Effector memory CD8-positive, alpha-beta T cell (primary cell): ENCODE data around the gene PCDHA4.

Source experiments
- ATAC-seq: fragments of 150-1000 bp; cut with Tn5 transposase; replicated peaks from 2 replicates; pipeline ENCODE4 v1.10.0; 2021; ENCODE audit warnings: mild to moderate bottlenecking, moderate library complexity
- DNase-seq, 3 experiments: peaks; one replicate each; pipeline ENCODE4 v3.0.0; 2021
- H3K27ac Mint-ChIP-seq, 2 donors: one replicate each; pipeline ENCODE4 v1.8.0; 2022; ENCODE audit warnings: mild to moderate bottlenecking in 2 of 2, mixed read lengths in 2 of 2, moderate library complexity in 2 of 2
- H3K27me3 Mint-ChIP-seq, 2 donors: one replicate each; pipeline ENCODE4 v1.8.0; 2022; ENCODE audit warnings: mixed read lengths in 2 of 2
- H3K36me3 Mint-ChIP-seq: one replicate; pipeline ENCODE4 v1.8.0; 2022; ENCODE audit warnings: mild to moderate bottlenecking, moderate library complexity, mixed read lengths; ENCODE audit not compliant: insufficient read depth
- H3K4me1 Mint-ChIP-seq, 2 donors: one replicate each; pipeline ENCODE4 v1.8.0; 2022; ENCODE audit warnings: low read depth in 2 of 2, mixed read lengths in 2 of 2
- H3K4me3 Mint-ChIP-seq, 2 donors: one replicate each; pipeline ENCODE4 v1.8.0; 2022; ENCODE audit warnings: mild to moderate bottlenecking in 2 of 2, mixed read lengths in 2 of 2, moderate library complexity in 2 of 2
- H3K9me3 Mint-ChIP-seq, 2 donors: one replicate each; pipeline ENCODE4 v1.8.0; 2022; ENCODE audit warnings: mixed read lengths in 2 of 2

The PCDHA4 gene

DNA sequence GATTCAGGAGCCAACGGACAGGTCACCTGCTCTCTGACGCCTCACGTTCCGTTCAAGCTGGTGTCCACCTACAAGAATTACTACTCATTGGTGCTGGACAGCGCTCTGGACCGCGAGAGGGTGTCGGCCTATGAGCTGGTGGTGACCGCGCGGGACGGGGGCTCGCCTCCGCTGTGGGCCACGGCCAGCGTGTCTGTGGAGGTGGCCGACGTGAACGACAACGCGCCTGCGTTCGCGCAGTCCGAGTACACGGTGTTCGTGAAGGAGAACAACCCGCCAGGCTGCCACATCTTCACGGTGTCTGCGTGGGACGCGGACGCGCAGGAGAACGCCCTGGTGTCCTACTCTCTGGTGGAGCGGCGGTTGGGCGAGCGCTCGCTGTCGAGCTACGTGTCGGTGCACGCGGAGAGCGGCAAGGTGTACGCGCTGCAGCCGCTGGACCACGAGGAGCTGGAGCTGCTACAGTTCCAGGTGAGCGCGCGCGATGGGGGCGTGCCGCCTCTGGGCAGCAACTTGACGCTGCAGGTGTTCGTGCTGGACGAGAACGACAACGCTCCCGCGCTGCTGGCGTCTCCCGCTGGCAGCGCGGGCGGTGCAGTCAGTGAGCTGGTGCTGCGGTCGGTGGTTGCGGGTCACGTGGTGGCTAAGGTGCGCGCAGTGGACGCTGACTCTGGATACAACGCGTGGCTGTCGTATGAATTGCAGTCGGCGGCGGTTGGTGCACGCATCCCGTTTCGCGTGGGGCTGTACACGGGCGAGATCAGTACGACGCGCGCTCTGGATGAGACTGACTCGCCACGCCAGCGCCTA, 50.5 kb downstream of the PCDHA4 start:
- H3K36me3 Mint-ChIP-seq, result no peaks in the 10 kb centered on the region
- DNase-seq (no peak), ATAC-seq (no peak)
- no peaks in the 10 kb centered on the region for H3K4me1 Mint-ChIP-seq
- H3K27ac Mint-ChIP-seq, result no peak overlapping the region
- H3K9me3 Mint-ChIP-seq, result peaks cover 6 to 7% of the 10 kb centered on the region in 2 donors
- peaks cover 5 to 19% of the 10 kb centered on the region in 2 donors for H3K27me3 Mint-ChIP-seq
- H3K4me3 Mint-ChIP-seq, result no peak overlapping the region

DNA sequence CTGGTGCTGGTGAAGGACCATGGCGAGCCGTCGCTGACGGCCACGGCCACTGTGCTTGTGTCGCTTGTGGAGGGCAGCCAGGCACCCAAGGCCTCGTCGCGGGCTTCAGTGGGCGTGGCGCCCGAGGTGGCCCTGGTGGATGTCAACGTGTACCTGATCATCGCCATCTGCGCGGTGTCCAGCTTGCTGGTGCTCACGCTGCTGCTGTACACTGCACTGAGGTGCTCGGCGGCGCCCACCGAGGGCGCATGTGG, 51.0 kb downstream of the PCDHA4 start:
- H3K36me3 Mint-ChIP-seq, result no peaks in the 10 kb centered on the region
- ATAC-seq (no peak), DNase-seq (no peak)
- peaks cover 5 to 17% of the 10 kb centered on the region in 2 donors for H3K27me3 Mint-ChIP-seq
- no peaks in the 10 kb centered on the region for H3K4me1 Mint-ChIP-seq
- no peak overlapping the region for H3K27ac Mint-ChIP-seq
- H3K4me3 Mint-ChIP-seq, result no peak overlapping the region
- H3K9me3 Mint-ChIP-seq, result peaks cover 6 to 7% of the 10 kb centered on the region in 2 donors

DNA sequence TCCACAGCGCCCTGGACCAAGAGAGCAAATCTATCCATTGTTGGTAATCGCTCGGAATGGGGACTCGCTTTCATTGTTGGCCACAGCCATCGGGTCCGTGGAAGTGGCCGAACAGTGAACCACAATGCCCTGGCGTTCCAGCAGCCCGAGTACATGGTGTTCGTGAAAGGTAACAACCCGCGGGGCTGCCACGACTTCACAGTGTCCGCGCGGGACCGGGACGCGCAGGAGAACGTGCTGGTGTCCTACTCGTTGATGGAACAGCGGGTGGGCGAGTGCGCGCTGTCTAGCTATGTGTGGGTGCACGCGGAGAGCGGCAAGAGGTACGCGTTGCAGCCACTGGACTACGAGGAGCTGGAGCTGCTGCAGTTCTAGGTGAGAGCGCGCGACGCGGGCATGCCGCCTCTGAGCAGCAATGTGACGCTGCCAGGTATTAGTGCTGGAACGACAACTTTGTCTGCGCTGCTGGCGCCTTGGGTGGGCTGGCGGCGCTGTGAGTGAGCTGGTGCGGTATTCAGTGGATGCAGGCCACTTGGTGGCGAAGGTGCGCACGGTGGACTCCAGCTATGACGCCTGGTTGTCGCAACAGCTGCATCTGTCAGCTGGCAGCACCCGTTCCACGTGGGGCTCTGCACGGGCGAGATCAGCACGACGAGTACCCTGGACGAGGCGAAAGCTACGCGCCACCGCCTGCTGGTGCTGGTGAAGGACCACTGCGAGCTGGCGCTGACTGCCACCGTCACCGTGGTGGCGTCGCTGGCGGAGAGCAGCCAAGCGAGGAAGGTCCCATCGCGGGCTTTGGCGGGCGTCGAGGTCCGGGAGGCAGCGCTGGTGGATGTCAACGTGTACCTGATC, 55.8 kb downstream of the PCDHA4 start:
- no peak for ATAC-seq
- Mint-ChIP-seq H3K4me1 (no peaks in the 10 kb centered on the region), H3K9me3 (no peaks in the 10 kb centered on the region), H3K4me3 (no peak overlapping the region), H3K36me3 (no peaks in the 10 kb centered on the region), H3K27me3 (peaks cover 9 to 10% of the 10 kb centered on the region in 2 donors), H3K27ac (no peak overlapping the region)
- no peak for DNase-seq
